ENCODE data around the gene RASGRP4.

RASGRP4 gene

DNA sequence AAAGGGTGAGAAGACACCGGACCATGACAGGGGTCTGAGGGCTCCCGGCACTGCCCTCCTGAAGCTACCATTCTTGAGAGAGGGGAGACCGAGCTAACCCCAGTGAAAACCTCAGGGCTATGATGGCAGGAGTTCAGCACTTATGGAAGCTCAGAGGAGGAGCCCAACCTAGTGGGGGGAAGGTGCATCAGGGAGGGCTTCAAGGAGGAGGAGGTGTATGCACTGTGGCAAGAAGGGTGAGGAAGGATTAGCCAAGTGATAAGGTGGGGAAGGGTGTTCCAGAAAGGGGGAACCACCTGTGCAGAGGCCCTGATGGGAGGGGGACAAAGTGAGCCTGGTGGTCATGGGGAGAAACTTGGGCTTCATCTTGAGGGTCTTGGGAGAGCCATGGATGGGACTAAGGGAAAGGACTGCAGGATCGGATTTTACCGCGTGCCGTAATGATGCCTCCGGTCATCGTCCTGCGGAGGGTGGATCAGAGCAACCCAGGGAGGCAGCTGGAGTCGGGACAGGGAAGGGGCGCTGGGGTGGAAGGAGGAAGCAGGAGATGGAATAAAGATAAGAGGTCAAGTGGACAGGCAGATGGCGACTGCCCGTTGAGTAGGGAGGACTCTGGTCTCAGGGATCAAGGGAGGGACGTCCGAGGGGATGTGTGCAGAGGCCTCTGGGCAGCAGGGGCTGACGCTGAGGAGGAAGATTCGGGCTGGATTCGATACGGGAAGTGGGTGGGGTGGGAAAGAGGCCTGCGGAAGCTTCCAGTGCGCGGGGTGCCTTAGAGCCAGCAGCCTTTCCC, 65.0 kb downstream of the RASGRP4 start:
- Mint-ChIP-seq H3K27me3 (peaks cover 41% of the 10 kb centered on the region), H3K9me3 (no peaks in the 10 kb centered on the region), H3K4me3 (peak overlapping the region; percentile 90 to 91), H3K27ac (peak overlapping the region in 1 of 2 donors; percentile 10), H3K4me1 (peaks cover 24% of the 10 kb centered on the region)
- ATAC-seq (peak; percentile 1), DNase-seq (no peak)

DNA sequence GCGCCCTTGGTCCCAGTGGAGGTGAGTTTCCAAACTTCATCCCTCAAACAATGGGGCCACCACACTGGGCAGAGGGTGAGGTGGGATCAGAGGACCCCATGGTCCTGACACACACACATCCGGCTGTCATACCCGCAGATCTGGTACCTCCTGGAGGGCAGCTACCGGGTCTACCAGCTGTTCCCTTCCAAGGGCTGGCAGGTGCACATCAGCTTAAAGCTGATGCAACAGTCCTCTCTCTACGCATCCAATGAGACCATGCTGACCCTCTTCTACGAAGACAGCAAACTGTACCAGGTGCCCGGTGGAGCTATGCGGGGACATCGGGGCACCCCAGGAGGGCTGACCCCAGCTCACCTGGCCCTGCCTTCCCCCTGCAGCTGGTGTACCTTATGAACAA, 65.7 kb downstream of the RASGRP4 start:
- Mint-ChIP-seq H3K9me3 (no peaks in the 10 kb centered on the region), H3K4me3 (peak overlapping the region in 1 of 2 donors; percentile 91), H3K27me3 (peaks cover 42% of the 10 kb centered on the region), H3K4me1 (peaks cover 24% of the 10 kb centered on the region), H3K27ac (no peak overlapping the region)
- DNase-seq (no peak), ATAC-seq (no peak)

DNA sequence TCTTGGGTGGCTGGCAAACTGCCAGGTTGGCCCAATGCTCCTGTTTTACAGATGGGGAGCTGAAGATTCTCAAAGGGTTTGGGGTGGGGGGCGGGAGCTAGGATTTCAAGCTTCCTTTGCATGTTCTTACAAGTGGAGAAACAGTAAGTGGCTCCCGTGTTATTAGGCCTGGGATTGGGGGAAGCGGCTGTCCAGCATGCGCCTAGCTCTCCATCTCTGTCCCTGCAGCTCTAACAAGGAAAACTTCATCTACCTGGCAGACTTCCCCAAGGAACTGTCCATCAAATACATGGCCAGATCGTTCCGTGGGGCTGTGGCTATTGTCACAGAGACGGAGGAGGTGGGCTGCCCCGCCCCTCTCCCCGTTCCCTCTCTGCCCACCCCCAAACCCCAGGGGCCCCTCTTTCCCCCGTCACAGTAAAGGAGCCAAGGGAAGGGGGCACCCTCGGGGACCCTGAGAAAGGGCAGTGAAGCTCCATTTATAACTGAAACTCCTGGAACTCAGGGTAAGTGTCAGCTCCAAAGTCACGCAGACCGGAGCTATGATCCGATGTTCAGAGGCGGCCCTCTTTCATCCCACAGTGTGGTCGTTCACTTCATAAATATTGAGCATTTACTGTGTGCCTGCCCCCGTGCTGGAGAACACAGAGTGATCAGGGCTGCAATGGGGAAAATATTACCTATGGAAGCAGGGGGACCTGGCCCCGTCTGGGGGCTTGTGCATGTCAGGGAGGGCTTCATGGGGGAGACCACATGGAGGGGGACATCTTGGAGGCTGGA, 66.6 kb downstream of the RASGRP4 start:
- DNase-seq, result no peak
- no peak for ATAC-seq
- Mint-ChIP-seq H3K27me3 (peaks cover 42% of the 10 kb centered on the region), H3K27ac (no peak overlapping the region), H3K4me3 (no peak overlapping the region), H3K9me3 (no peaks in the 10 kb centered on the region), H3K4me1 (peaks cover 24% of the 10 kb centered on the region)

Measured in stimulated activated naive CD8-positive, alpha-beta T cell treated with anti-CD3 and anti-CD28 coated beads, Interleukin-15, amount 100 ng/mL, for 72 hours (primary cell).